ENCODE measurements around the gene KCNJ9. TPM values are rescaled to one million over a fixed set of nuclear protein-coding genes. Genes with fewer than 3 reads are reported as not detected.

KCNJ9 gene
- total RNA-seq, 1 experiment from 2014 or later = 0.09 TPM

DNA sequence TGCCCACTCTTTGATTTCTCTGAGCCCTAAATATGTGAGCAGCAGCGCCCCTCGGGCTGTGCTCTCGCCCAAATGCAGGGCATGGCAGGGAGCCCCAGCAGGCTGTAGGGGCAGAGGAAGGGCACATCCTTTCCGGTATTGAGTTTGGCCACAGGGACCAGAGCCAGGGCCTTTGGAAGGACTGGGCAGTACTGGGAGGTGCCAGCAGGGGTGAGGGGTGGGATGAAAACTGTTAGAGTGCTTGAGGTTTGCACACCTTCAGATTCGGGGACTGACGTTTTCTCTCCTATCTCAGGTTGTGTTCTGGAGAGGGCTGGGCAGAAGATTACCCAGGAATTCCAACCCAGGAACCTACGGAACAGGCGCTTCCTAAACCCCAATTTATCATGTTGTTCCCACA is 32.1 kb downstream of the KCNJ9 start:
- H3K9me3 ChIP-seq (ENCODE audit: control insufficient read depth, low read depth, low read length) = no peaks in the 10 kb centered on the region
- H3K23me2 ChIP-seq (ENCODE audit: insufficient read length, low read depth, low read length, poor library complexity, severe bottlenecking) = no peaks in the 10 kb centered on the region
- H2AK5ac ChIP-seq (ENCODE audit: insufficient read length, low read length) = no peak overlapping the region
- no peak overlapping the region for H3K23ac ChIP-seq (ENCODE audit: insufficient read length, low read depth, low read length)
- H2BK15ac ChIP-seq (ENCODE audit: low read depth, low read length) = no peak overlapping the region
- no peaks in the 10 kb centered on the region for H3K79me2 ChIP-seq (ENCODE audit: insufficient read depth, low read length)
- Mint-ChIP-seq H3K9me3 (no peaks in the 10 kb centered on the region), H3K36me3 (ENCODE audit: insufficient read depth in 1 of 3, low read depth in 3 of 3) (peaks cover 0 to 4% (median 0%) of the 10 kb centered on the region in 3 experiments; a peak in 2 of 7 replicates), H3K4me3 (peak overlapping the region in 1 of 2 experiments; percentile 46; a peak in 1 of 5 replicates), H3K27me3 (ENCODE audit: low read depth) (peaks cover 2% of the 10 kb centered on the region), H3K27ac (peak overlapping the region in 1 of 3 experiments; percentile 59; a peak in 1 of 7 replicates), H3K4me1 (peaks cover 81 to 87% of the 10 kb centered on the region in 2 experiments)
- DNase-seq = no peak
- no peak overlapping the region for H3K4me2 ChIP-seq (ENCODE audit: insufficient read depth, insufficient read length, low read length)
- no CpG with 5 or more reads among the region's 8 CpGs for WGBS (ENCODE audit: extremely low coverage, insufficient read length, low lambda C conversion rate)
- no peak overlapping the region for H4K91ac ChIP-seq (ENCODE audit: insufficient read length, low read depth, low read length)
- no peak overlapping the region for H2BK20ac ChIP-seq (ENCODE audit: low read depth, low read length, poor library complexity, severe bottlenecking)
- H3K9ac ChIP-seq (ENCODE audit: extremely low read depth, insufficient read length, low read length) = no peak overlapping the region
- no peak overlapping the region for H3K14ac ChIP-seq (ENCODE audit: insufficient read depth, low read length)
- H2AFZ ChIP-seq (ENCODE audit: low read length) = no peak overlapping the region
- TF ChIP-seq, protein P1, sequence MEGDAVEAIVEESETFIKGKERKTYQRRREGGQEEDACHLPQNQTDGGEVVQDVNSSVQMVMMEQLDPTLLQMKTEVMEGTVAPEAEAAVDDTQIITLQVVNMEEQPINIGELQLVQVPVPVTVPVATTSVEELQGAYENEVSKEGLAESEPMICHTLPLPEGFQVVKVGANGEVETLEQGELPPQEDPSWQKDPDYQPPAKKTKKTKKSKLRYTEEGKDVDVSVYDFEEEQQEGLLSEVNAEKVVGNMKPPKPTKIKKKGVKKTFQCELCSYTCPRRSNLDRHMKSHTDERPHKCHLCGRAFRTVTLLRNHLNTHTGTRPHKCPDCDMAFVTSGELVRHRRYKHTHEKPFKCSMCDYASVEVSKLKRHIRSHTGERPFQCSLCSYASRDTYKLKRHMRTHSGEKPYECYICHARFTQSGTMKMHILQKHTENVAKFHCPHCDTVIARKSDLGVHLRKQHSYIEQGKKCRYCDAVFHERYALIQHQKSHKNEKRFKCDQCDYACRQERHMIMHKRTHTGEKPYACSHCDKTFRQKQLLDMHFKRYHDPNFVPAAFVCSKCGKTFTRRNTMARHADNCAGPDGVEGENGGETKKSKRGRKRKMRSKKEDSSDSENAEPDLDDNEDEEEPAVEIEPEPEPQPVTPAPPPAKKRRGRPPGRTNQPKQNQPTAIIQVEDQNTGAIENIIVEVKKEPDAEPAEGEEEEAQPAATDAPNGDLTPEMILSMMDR (conservative IDR thresholded peaks at IDR 0.05) = peak; percentile 35; the same call in 2 of the 3 replicates
- no peak overlapping the region for H3T11ph ChIP-seq (ENCODE audit: low read length)
- no peak overlapping the region for H2BK12ac ChIP-seq (ENCODE audit: insufficient read length, low read depth, low read length)
- no peak overlapping the region for H3K4ac ChIP-seq (ENCODE audit: low read depth, low read length)
- no peak overlapping the region for H2BK5ac ChIP-seq (ENCODE audit: insufficient read length, low read length)
- H4K5ac ChIP-seq (ENCODE audit: insufficient read length, low read depth, low read length) = no peak overlapping the region
- H3K18ac ChIP-seq (ENCODE audit: insufficient read length, low read depth, low read length) = no peak overlapping the region
- no peak overlapping the region for H3K56ac ChIP-seq (ENCODE audit: insufficient read length, low read depth, low read length)
- no peak overlapping the region for H3K27ac ChIP-seq (ENCODE audit: insufficient read length, low read depth, low read length)
- peaks cover 20% of the 10 kb centered on the region; the same call in 1 of the 2 replicates for H3K4me1 ChIP-seq (ENCODE audit: insufficient read depth, low read length)
- H3K27me3 ChIP-seq (ENCODE audit: insufficient read depth, low read length) = no peaks in the 10 kb centered on the region
- no peak overlapping the region for H2BK120ac ChIP-seq (ENCODE audit: low read depth, low read length, poor library complexity, severe bottlenecking)
- H4K20me1 ChIP-seq (ENCODE audit: control insufficient read depth, insufficient read depth, insufficient read length) = no peaks in the 10 kb centered on the region
- H3K79me1 ChIP-seq (ENCODE audit: insufficient read depth, low read depth, low read length, poor library complexity, severe bottlenecking) = no peaks in the 10 kb centered on the region
- no peak overlapping the region for H4K8ac ChIP-seq (replicated peaks; ENCODE audit: insufficient read length, low read depth, low read length)
